ENCODE measurements around the gene PAX7.

Gene PAX7

GRCh38 chr1:18619467-18619835 is 11.2 kb upstream of the PAX7 start:
- DNase-seq = no peak

DNA sequence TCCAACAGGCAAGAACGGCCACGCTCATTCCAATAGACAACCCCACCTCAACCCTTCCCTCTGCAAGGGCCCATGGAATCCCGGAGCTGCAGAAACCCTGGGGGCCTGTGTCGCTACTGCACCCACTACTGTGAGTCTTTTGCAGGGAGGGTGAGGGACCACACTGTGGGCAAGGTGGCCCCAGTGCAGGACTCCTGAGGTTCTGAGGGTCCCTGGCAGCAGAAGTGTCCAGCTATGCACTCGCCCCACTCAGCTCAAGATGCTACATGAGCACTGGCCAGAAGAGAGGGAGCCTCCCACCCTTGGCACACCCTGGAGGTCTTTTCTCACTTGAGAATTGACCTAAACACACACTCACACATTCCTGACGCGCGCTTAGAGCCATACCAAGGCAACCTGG is 2.1 kb upstream of the PAX7 start:
- no peak for DNase-seq

DNA sequence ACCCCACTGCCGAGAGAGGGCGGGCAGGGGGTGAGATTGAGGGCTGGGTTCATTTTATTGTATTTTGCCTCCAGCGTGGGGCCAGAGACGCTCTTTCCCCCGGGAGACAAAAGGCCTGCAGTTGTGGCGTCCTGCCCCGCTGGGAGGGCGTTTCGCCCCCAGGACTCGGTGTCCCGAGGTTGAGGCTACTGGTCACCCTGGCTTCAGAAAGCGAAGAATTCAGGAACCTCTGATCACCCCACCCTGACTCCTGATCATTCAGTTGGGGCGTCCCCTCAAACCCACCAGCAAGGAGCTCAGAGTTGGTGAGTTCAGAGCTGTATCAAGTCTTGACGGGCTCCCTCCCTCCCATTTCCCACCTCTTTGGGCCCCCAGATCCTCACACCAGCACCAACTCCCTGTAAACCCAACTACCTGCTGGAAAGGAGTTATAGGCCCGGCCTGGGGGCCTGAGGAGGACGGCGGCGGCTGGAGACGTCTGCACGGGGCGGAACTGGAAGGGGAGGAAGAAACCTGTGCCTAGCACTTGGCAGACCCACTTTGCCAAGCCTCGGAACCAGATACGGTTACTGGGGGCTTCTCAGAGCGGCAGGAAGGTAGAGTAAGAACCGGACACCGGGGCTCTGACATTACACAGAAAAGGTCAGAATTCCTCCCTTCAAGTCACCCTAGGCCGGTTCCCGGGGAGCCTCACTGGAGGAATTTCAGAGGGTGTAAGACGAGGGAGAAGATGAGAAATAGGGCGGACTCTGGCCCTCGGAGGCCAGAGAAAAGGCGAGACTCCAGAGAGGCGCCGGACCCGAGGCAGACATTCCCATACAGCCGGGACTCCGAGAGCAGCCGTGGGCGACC is 761 bp upstream of the PAX7 start:
- DNase-seq = no peak

- no peak for DNase-seq
Observed at GRCh38 chr1:18631496-18632217, 1.0 kb downstream of the PAX7 start.

DNA sequence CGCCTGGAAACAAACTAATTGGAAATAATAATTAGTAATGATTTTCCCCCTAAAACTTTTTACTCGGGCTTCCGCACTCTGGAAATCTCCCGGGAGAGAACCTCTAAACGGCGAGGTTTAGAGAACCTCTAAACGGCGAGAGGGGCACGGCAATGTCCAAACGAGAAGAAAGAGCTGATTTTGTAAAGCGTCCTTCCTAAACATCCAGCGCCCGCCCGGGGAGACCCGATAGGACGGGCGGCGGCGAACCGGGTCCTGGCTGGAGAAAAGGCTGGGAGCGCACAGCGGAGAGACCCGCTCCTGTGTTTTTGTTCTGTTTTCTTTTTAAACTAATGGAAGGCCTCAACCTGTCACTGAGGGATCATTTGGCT is 1.6 kb downstream of the PAX7 start:
- DNase-seq = no peak

- no peak for DNase-seq
Observed at GRCh38 chr1:18632783-18633421, 2.3 kb downstream of the PAX7 start.

DNA sequence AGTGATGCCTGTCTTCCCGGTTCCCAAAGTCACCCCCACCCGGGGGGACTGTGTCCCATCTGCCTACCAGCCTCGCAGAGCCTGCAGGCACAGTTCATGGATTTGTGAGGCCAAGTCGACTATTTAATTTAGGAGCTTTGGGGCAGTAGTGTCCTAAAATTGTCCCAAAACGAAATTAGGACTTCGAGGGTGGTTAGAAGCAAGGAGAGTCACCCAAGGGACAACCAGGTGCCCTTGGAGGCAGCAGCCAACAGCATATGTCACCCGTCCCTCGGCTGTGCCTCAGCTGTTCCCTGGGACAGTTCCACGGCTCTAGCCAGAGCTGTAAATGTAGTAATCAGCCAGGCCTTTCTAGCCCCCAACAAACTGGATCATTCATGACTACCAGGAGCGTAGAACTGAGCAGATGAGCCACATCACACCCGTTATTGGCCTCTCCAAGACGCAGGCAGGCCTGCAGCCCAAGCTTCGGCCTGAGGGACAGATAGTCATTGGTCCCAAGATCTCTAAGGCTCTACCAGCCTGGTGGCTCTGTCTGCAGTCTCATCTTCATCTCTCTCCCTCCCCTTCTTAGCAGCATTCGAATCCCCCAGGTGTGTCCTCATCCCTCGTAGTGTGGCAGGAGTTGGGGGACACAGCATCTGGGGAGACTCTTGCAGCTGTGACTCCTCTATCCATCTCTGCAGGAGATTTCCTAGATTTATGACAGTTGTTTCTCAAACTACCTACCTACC is 2.9 kb downstream of the PAX7 start:
- DNase-seq = no peak

- DNase-seq = no peak
Observed at GRCh38 chr1:18634276-18634675, 3.6 kb downstream of the PAX7 start.

DNA sequence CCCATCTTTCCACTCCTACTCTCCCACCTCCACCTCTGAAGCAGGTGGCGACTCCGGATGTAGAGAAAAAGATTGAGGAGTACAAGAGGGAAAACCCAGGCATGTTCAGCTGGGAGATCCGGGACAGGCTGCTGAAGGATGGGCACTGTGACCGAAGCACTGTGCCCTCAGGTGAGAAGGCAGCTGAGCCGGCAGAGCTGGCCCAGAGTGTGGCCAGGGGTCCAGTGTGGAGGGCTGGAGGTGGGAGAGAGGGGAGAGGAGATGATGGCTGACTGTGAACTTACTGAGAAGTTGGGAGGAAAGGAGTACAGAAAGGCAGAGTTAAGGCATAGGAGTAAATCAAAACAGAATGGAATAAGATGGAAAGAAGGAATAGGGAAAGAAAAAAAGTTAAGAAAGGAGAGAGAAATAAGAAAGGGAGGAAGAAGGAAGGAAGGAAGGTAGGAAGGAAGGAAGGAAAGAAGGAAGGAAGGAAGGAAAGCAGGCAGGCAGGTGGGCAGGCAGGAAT is 4.5 kb downstream of the PAX7 start:
- DNase-seq = no peak

GRCh38 chr1:18635891-18636595 is 5.4 kb downstream of the PAX7 start:
- no peak for DNase-seq

DNA sequence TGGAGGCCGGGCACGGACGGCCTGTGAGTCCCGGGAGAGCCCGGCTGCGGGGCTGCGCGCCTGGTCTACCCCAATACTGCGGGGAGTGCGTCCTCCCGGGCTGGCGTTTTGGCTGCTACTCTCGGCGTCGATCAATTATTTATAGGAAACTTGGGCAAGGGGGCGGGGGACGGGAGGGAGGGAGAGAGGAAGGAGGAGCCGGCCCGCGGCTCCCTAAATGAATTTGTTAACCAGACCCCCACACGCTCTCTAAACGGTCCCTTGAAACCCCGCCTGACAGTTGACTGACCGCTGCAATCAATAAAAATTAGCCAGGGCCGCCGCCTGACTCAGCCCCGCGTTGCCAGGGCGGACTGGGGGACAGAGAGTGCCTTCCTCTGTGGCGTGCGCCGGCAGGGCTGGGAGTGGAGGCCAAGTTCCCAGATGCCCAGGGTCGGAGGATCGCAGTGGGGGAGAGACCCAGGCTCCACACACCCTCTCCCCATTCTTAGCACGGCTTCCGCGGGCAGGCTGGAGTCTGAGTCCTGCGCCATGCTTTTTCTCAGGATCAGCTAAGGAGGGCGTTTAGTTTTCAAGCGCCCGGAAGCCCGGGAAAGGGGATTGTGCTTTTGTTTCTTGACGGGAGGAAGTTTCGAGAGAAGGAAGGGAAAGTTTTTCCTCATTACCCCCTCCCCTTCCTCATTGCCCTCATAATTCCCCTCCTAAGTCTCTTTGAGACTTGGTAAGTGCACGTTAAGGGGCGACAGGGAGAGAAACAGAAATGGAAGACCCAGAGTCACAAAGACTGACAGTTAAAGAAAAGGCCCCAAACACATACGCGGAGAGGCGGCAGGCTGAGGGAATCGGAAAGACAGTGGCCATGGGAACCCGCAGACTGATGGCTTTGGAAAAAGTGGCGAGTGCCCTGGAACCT is 6.2 kb downstream of the PAX7 start:
- no peak for DNase-seq

DNA sequence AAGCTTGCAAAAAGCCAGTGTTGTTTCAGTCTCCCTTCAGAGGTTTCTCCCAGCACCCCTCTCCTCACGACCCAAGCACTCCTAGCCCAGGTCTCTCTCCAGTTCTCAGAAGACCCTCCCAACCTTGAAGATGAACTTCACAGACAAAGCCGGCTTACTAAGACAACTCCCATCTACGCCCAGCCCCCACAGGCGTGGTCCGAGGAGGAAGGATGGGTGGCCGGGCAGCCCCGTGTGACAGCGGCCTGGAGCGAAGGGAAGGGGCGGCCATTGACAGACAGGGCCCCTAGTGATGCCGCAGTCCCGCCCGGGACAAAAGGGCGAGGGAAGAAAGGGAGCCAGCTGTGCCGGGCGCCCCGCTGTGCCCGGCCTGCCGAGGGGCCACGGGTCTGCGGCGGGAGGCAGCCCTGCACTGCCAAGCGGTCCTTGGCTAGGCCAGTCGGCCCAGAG is 6.9 kb downstream of the PAX7 start:
- DNase-seq = no peak

GRCh38 chr1:18637962-18638834 is 7.6 kb downstream of the PAX7 start:
- no peak for DNase-seq

GRCh38 chr1:18638835-18639364 is 8.3 kb downstream of the PAX7 start:
- no peak for DNase-seq

GRCh38 chr1:18639368-18640055 is 8.9 kb downstream of the PAX7 start:
- DNase-seq = no peak

- DNase-seq = no peak
Observed at GRCh38 chr1:18640228-18641004, 9.8 kb downstream of the PAX7 start.

DNA sequence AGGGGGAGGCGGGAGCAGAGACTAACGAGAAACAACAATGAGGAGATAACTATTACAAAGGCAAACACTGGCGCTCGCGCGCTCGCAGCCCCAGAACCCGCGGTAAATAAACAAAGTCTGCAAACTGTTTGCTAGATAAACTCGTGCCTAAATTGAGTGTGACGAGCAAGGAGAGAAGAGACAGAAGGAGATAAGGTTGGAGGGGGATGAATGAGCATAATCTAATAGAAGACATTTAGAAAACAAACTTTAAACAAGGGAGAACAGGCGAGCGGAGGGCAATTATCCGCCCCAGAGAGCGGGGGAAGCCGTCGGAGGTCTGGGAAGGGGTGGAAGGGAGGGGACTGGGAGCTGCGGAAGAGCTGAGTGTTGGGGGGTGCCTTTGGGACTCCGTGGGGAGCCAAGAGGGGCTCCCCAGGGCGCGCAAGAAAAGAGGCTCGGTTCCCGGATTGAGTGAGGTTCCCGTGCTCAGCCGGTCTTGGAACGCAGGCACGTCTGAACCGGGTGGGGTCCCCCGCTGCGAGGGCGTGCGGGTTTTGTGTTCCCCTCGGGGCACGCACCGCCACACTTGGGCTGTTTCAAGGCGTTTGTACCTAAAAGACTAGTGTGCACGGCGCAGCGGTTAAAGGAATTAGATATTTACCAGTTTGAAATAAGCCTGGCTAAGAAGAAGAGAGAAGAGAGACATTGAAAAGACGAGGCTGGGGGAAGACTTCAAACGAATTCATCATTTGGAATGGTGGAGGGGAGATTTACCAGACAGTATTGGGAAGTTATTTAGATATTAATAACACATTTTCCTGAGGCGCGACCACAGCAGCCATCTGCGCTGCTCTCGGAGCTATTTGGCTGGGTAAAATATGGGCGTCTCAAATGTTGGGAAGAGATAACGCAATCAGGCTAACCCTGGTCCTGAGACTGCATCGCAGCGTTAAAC is 10.6 kb downstream of the PAX7 start:
- DNase-seq = no peak

Measured in SIG-M5 (cell line).